GM12874 (cell line): ENCODE measurements around the gene LIPH.

Experiments
- TF ChIP-seq, protein P1 (sequence below): IDR thresholded peaks from 2 replicates; pipeline ENCODE4 v1.5.1; 2011; ENCODE audit warnings: low read depth, mild to moderate bottlenecking, control low read depth, low read length, moderate library complexity; ENCODE audit not compliant: insufficient read depth

The LIPH gene

DNA sequence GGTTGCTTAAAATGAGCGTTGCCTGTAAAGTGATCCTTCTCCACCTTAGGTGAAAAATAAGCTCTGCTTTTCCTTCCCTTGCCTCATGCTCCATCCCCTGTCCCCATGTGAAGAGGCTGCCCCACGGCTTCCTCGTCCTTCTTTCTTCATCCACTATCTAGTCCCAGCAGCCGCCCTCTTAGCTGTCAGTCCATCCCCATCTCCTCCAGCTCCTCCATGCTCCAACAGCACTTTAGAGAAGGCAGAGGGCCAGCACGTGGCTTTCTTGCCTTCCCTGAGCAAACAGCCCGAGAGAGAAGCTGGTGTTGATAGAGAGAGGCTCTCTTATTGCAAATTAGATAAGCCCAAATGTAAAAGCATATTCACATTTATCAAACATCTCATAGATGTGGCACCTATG, 44.5 kb downstream of the LIPH start:
- TF ChIP-seq, protein P1, sequence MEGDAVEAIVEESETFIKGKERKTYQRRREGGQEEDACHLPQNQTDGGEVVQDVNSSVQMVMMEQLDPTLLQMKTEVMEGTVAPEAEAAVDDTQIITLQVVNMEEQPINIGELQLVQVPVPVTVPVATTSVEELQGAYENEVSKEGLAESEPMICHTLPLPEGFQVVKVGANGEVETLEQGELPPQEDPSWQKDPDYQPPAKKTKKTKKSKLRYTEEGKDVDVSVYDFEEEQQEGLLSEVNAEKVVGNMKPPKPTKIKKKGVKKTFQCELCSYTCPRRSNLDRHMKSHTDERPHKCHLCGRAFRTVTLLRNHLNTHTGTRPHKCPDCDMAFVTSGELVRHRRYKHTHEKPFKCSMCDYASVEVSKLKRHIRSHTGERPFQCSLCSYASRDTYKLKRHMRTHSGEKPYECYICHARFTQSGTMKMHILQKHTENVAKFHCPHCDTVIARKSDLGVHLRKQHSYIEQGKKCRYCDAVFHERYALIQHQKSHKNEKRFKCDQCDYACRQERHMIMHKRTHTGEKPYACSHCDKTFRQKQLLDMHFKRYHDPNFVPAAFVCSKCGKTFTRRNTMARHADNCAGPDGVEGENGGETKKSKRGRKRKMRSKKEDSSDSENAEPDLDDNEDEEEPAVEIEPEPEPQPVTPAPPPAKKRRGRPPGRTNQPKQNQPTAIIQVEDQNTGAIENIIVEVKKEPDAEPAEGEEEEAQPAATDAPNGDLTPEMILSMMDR, result no peak

DNA sequence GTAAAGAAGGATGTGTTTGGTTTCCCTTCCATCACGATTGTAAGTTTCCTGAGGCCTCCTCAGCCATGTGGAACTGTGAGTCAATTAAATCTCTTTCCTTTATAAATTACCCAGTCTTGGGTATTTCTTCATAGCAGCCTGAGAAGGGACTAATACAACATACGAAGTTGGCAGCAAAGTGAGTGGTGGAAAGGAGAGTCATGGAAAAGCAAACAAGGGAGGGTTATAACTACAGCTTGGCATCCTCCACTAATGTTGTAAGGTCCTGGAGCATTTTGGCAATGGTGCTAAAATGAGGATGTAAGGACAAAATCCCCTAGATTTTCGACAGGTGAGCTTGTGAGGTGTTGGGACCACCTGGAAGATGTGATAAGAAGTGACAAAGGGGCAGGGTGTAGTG, 47.8 kb downstream of the LIPH start:
- TF ChIP-seq, protein P1, result no peak

DNA sequence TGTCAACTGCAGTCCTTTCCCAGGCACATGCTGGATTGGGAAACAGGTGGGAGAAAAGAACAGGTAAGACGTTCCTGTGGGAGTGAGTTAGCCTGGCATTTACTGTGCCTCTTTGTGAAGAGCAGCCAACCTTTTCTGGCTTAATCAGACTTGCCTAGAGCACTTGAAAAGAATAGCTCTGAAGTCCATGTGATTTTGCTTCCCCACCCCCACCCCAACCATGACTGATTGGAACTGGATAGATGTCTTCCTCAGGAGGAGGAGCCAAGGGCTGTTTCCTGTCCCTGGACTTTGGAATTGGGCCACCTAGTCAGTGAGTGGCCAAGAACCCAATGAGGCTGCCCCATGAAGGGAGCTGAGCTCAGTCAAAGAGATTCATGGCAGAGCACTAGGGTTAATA, 48.9 kb downstream of the LIPH start:
- TF ChIP-seq, protein P1, result no peak

DNA sequence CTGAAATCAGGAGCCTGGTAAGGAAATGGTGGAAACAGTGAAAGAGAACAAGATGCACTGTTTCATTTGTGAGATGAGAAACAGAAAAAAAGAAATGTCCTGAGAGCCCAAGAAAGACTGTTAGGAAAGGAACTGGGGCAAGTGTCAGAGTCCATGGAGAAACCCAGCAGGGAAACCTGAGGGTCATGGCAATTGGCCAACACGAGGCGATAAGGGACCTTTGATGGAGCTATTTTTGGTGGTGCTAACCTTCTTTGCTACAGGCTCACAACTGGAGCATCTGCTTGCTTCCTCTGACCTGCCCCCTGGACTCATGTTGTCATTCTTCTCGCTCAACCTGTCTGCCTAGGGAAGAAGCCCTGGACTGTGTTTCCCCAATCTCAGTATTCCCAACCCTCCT, 49.4 kb downstream of the LIPH start:
- TF ChIP-seq, protein P1, result no peak

DNA sequence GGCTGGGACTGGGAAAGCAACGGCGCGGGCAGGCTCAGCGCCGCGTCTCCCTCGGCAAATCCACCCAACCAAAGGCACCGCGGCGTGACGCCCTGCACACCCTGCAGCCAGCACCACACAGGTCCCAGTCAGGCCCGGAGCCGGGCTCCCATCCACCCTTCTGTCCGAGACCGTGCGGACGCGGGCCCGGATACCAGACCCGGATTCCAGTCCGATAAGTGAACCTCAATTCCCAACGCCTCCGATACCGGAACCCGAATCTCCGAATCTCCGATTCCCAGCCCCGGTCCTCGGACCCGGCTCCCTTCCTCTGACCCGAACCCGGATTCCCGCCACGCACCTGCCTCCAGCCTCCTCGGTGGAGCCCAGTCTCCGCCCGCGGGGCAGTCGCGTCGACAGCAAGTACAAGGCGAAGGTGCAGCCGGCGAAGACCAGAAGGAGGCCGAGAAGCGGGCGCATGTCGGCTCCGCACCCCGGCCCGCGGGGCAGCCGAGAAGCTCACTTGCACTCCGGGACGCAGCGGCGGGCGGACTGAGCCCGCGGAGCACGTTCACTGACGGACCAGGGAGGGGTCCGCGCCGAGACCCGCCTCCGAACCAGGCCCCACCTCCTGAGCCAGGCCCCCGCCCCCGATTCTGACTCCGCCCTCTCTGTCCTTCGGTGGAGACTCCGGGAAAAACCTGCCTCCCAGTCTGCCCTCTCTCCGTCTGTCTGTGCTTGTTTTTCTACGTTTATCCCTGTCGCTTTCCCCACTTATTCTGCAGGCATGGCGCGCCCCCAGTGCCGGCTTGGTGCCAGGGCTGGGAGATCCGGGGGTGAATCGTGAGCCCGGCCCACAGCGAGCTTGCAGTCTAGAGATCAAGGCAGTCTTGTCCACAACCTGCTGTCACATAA, 53.6 kb downstream of the LIPH start, which contains the start of gene TMEM41A:
Gene TMEM41A (minus strand): TSS at position 533 of the 894 bp plus-strand sequence. CDS start 74 bp downstream, at position 459.
- TF ChIP-seq, protein P1, result no peak

DNA sequence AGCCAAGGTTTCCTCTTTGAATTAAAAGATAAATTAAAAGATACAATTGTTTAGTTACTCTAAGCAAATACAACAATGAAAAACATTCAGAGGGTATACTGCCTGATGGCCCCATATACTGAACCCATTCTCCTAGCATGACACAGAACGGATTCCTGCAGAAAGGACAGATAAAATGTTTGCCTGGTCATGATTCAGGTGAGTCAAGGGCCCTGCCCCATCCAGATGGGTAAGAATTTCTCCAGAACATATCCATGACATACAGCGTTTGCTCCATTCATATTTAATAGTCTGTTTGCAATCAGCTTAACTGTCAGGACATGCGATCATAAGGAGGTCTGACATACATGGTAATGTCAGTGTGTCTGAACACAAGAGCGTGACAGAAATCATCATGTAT, 62.1 kb downstream of the LIPH start:
- TF ChIP-seq, protein P1, result no peak

DNA sequence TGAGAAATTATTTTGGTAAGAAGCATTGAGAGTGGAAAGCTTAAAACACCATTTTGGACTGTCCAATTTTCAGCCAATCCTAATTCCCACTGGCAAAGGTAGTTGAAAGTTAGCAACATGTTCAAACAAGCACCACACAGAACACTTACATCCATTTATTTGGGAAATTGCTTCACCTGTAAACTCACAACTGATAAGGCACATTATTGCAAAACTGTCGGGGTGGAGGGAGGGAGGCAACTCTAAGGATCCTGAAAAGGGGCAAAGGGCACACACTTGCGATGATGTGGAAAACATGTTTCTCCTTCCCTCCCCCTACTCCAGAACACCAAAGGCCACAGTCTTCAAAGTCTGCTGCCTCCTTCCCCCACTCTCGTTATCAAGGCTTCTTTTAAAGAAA, 62.9 kb downstream of the LIPH start:
- TF ChIP-seq, protein P1, result no peak
